ENCODE data around the gene HPX.

- no peak for TF ChIP-seq CTCF (IDR thresholded peaks at IDR 0.05)
- no peak for TF ChIP-seq ZFX (IDR thresholded peaks at IDR 0.05; ENCODE audit: borderline replicate concordance)
These were observed 20.1 kb downstream of the HPX start for GRCh38 chr11:6420677-6421076.
